HG03039 (cell line): ENCODE measurements around the gene CNR1.
A peak's percentile ranks its signal among the peaks of the same experiment; 100 is the strongest.

Experiments
- ATAC-seq: cut with Tn5 transposase; IDR thresholded peaks from one replicate; pipeline ENCODE4 v1.9.1; 2021; ENCODE audit warnings: mild to moderate bottlenecking, moderate library complexity; ENCODE audit not compliant: unreplicated experiment

CNR1 gene

DNA sequence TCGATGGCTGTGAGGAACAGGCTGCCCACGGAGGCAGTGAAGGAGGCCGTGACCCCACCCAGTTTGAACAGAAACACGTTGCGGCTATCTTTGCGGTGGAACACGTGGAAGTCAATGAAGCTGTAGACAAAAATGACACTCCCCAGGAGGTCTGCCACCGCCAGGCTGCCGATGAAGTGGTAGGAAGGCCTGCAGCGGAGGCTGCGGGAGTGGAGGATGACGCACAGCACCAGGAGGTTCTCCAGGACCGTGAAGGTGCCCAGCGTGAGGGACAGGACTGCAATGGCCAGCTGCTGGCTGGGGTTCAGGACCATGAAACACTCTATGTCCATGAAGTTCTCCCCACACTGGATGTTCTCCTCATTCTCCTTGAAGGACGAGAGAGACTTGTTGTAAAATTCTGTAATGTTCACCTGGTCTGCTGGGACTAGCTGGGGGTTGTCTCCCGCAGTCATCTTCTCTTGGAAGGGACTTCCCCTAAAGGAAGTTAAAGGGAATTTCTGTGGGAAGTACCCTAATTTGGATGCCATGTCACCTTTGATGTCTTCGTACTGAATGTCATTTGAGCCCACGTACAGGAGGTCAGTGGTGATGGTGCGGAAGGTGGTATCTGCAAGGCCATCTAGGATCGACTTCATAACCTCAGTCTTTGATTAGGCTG is 21.4 kb downstream of the CNR1 start:
- no peak for ATAC-seq

- no peak for ATAC-seq
Observed at GRCh38 chr6:88143421-88144157, 22.6 kb downstream of the CNR1 start.

GRCh38 chr6:88142297-88142668 is 23.9 kb downstream of the CNR1 start:
- ATAC-seq, result no peak

DNA sequence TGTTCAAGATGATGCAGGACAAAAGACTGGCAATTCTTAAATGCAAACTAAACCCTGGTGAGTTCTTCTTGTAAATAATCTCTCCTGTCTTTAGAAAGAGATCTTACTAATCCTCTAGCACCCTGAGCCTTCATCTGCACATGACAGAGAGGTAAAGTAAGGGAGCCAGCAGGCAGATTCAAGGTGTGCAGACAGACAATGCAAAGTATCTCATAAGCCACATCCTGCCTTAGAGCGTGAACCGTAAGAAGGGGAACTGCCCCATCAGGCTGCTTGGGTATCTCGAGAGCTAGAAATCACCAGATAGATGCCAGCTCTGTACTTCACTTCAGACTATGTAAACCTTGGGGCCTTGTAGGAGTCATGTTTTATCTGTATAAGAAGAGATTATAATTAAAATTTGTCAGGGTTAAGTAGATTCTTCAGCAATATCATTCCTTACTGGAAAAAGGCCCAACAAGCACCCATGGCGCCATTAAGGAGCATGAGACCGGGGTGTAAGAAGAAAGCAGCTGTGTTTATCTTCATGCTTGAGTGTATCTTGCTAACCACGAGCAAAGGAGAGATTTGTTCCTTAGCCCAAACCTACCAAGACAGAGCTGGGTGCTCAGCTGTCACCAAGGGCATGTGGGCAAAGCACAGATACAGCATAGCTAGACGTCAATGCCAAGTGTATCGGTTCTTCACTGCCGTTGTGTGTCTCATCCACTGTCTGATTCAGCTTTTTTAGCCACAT is 24.4 kb downstream of the CNR1 start:
- peak; percentile 86 for ATAC-seq

DNA sequence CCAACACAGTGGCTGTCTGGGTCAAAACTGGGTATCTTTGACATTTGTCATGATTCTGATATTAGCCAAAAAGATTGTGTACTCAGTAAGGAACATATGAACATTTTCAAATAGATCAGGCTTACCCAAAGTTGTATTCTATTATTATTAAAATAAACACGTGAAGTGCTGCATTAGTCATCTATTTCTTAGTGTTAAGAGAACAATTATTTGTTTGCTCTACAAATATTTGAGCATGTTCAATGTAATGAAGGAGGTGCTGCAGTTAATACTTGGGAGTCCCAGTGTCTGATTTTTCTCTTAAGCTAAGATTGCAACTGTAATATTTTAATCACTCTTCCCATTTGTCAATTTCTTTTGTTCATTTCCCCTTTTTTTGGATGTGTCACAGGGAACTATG is 28.2 kb downstream of the CNR1 start:
- no peak for ATAC-seq

DNA sequence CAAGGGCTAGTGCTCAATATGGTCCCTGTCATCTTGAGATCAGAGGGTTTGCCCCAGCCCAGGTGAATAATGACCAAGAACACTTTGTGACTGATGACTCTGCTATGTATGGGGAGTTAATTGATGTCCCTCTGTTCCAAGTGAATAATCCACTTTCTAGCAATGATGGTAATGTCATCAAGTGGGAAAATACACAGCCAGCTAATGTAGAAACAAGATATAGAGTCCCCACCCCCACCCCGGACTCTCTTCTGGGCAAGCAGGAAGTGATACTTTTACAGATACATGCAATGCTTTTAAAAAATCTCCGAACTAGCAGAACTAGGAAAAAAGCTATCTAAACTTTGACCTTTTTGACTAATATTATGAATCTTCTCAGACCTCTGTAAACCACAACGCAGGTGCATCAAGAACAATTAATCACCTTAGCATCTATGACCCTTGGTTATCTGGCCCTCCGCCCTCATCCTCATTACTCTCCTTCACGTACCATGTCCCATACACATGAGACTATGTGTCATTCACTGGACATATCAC is 30.5 kb downstream of the CNR1 start:
- ATAC-seq, result peak; percentile 63

GRCh38 chr6:88134575-88134974 is 31.6 kb downstream of the CNR1 start:
- ATAC-seq, result no peak

GRCh38 chr6:88133718-88134117 is 32.4 kb downstream of the CNR1 start:
- ATAC-seq, result no peak

- no peak for ATAC-seq
Observed at GRCh38 chr6:88124925-88125557, 41.1 kb downstream of the CNR1 start.

DNA sequence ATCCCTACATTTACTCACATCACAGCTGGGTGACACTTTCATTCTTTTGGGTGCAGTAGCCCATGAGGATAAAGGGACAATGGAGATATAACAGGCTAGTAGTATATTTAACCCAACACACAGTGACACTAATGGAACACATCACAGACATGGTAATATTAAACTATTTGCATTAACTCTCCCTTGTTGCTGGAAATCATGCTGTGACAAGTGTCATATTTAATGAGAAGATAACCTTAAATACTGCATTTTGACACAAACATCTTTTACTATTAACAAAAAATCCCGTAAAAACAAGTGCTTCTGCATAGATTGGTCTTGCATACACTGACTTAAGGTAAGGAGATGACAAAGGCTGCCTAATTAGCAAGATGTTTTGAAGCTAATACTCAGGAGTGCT is 45.5 kb downstream of the CNR1 start:
- ATAC-seq, result no peak

DNA sequence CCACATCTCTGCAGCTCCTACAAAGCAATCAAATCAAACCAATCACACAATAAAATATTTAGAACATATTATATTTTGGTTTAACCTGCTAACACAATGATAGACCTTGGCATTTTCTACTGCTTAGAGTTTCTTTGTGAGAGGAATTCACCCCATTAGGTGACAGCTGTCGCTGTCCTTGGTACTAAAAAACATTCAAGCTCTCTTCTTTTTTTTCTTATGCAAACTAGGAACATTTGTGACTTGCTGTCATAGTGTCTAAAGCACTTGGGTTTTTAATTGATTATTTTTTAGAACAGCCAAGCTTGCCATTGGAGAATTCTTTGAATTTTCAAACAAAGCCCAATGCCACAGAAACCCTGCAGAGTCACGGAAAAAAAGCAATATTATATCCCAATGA is 46.4 kb downstream of the CNR1 start:
- no peak for ATAC-seq

DNA sequence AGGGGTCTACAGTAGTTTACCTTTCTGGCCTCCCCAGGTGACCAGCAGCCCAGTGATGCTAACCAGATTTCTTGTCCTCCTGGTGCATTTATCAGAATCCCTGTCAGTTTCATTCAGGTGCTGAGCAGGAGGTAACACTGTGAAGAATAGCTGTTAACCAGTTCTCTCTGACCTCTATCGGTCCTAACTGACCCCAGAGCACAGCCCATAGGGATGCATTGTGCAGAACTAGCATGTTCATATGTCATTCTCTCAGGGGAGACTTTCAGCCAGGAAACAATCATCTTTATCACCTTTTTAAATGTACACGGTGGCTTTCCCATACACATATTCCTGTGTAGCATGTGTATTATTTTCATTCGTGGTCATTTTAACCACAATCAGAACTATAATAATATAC is 49.9 kb downstream of the CNR1 start:
- ATAC-seq, result no peak

GRCh38 chr6:88115307-88115706 is 50.8 kb downstream of the CNR1 start:
- ATAC-seq, result no peak

DNA sequence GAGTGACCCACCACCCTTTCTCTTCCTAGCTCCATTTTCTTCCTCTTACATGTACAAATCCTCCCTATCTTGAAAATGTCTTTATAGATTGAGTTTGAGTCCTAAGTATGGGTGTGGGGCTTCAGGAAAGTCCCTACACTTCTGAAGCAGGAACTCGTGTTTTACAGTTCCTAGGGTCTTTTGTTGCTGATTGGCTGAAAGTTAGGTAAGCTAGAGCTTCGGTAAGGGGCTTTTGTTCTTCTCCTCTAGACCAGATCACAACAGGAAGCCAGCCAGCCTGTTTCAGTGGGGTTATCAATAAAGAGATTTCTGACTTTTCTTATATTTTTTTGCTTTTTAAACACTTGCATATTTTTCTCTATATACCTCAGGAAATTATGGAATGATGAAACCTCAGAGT is 51.3 kb downstream of the CNR1 start:
- no peak for ATAC-seq

DNA sequence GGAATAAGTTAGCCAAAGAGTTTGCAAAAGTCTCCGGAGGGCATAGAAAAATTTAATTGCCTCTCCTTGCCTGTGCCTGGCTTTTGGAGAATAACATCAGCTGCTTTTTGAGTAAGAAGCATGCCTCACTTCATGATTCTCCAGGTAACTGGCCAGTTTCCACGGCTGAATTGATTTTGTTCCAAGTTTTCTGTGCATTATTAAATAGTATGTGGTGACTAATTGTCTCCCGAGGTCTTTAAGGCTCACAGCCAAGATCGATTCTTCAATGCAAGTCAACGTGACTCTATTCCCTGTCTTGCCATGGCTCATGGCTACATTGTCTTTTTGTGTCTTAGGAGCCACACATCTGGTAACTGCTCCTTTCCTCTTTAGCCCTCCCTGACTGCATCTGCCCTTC is 54.2 kb downstream of the CNR1 start:
- ATAC-seq, result no peak

DNA sequence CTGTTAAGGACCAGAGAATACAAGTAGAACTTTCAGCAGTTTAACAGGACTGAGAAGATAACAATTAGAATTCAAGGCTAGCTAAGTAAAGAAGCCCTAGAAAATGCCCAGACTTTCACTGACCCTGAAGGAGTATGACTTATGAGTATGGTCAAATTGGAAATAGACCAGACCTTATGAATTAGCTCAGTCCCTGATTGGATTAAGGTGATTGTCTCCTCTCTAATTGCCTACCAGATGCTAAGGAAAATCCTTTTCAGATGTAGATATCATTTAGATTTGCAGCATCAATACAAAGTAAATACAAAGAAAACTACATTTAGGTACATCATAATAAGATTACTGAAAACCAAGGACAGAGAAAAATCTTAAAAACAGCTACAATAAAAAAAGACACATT is 58.9 kb downstream of the CNR1 start:
- no peak for ATAC-seq

DNA sequence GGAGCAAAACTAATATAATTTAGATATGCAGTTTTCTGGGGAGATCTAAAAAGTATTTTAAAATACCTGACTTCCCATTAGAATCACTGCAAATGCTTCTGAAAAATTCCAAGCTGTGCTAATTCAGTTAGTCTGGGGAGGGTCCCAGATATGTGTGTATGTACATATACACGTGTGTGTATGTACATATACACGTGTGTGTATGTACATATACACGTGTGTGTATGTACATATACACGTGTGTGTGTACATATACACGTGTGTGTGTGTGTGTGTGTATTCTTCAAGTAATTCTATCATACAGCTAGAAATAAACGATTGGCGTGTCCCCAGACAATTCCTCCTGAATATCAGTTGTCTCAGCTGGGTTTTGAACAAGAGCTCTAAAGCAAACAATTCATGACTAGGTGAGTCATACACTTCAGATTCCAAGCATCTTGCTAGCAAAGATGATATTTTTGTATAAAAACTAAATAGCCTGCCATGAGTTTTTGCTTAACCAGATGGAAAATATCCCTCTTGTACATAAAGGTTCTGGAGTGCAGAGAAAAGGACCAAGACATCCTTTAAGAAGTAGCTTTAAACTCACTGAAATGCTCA is 60.3 kb downstream of the CNR1 start:
- ATAC-seq, result no peak
